ENCODE results near the gene ADD2. TPM values are rescaled to one million over a fixed set of nuclear protein-coding genes. Genes with fewer than 3 reads are reported as not detected.

ADD2 gene
- total RNA-seq, 2 donors from 2014 or later: 2.3 to 7.6 TPM

DNA sequence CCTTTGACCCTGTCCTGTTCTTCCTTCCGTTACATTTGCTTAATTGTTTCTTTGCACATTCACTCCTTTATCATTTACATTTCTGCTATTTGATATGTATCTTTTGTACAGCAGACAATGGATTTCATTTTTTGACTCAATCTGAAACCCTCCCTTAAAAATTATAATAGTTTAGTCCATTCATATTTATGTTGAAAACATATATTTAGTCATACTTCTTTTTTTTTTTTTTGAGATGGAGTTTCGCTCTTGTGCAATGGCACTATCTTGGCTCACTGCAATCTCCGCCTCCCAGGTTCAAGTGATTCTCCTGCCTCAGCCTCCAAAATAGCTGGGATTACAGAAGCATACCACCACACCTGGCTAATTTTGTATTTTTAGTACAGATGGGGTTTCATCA, 119.0 kb downstream of the ADD2 start:
- Histone ChIP-seq H3K9me3 (no peaks in the 10 kb centered on the region), H3K27ac (no peak overlapping the region), H3K36me3 (replicated peaks in 1 of 2; ENCODE audit: insufficient read depth in 1 of 2, low read depth in 2 of 2) (no peaks in the 10 kb centered on the region), H3K27me3 (no peaks in the 10 kb centered on the region), H3K4me1 (no peaks in the 10 kb centered on the region), H3K4me3 (no peak overlapping the region)
- no peak for TF ChIP-seq POLR2A (IDR thresholded peaks at IDR 0.05)
- TF ChIP-seq, protein P1, sequence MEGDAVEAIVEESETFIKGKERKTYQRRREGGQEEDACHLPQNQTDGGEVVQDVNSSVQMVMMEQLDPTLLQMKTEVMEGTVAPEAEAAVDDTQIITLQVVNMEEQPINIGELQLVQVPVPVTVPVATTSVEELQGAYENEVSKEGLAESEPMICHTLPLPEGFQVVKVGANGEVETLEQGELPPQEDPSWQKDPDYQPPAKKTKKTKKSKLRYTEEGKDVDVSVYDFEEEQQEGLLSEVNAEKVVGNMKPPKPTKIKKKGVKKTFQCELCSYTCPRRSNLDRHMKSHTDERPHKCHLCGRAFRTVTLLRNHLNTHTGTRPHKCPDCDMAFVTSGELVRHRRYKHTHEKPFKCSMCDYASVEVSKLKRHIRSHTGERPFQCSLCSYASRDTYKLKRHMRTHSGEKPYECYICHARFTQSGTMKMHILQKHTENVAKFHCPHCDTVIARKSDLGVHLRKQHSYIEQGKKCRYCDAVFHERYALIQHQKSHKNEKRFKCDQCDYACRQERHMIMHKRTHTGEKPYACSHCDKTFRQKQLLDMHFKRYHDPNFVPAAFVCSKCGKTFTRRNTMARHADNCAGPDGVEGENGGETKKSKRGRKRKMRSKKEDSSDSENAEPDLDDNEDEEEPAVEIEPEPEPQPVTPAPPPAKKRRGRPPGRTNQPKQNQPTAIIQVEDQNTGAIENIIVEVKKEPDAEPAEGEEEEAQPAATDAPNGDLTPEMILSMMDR (IDR thresholded peaks at IDR 0.05): no peak
- ATAC-seq: no peak
- DNase-seq: no peak
- 80 to 92% methylated on average over 3 of the region's 3 CpGs for WGBS, 2 donors
- intact Hi-C loops (cut with DNase I): no loop called here

GRCh38 chr2:70647873-70648481, 120.0 kb downstream of the ADD2 start:
- Histone ChIP-seq H3K36me3 (replicated peaks in 1 of 2; ENCODE audit: insufficient read depth in 1 of 2, low read depth in 2 of 2) (no peaks in the 10 kb centered on the region), H3K27ac (no peak overlapping the region), H3K9me3 (no peaks in the 10 kb centered on the region), H3K4me3 (no peak overlapping the region), H3K4me1 (no peaks in the 10 kb centered on the region), H3K27me3 (no peaks in the 10 kb centered on the region)
- TF ChIP-seq POLR2A (IDR thresholded peaks at IDR 0.05): no peak
- TF ChIP-seq, protein P1 (IDR thresholded peaks at IDR 0.05): peak; percentile 67 to 99 (median 97)
- WGBS, 2 donors: 1 to 2% methylated on average over 9 of the region's 9 CpGs
- intact Hi-C loops (cut with DNase I): no loop called here
- DNase-seq (peak; percentile 67 to 81 (median 76)), ATAC-seq (peak; percentile 85)

DNA sequence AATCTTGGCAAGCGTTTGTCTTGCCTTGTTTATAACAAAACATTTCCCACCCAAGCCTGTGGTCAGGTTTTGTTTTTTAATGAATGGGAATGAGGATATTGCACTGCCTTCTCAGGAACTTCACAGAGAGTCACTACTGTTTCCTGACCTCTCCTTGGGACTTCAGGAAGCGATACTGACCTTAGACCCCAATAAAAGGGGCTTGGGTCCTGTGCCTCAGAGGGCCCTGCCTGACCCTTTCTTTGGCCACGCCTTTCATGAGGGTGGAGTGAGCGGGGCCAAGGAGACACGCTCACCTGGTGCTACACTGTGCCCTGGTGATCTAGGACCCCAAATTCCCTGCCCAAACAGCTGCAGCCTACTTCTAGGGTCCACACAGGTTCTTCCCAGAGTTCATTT, 121.6 kb downstream of the ADD2 start:
- H3K4me3 ChIP-seq: no peak overlapping the region
- H3K36me3 ChIP-seq (replicated peaks in 1 of 2; ENCODE audit: insufficient read depth in 1 of 2, low read depth in 2 of 2): no peaks in the 10 kb centered on the region
- H3K27me3 ChIP-seq: no peaks in the 10 kb centered on the region
- no peak overlapping the region for H3K27ac ChIP-seq
- no peaks in the 10 kb centered on the region for H3K4me1 ChIP-seq
- intact Hi-C loops (cut with DNase I): no loop called here
- DNase-seq (no peak), ATAC-seq (no peak)
- H3K9me3 ChIP-seq: no peaks in the 10 kb centered on the region
- TF ChIP-seq, protein P1 (IDR thresholded peaks at IDR 0.05): no peak
- TF ChIP-seq POLR2A (IDR thresholded peaks at IDR 0.05): no peak
- WGBS, 2 donors: 48 to 72% methylated on average over 5 of the region's 5 CpGs

GRCh38 chr2:70645733-70646419, 122.1 kb downstream of the ADD2 start:
- Histone ChIP-seq H3K27me3 (no peaks in the 10 kb centered on the region), H3K4me1 (no peaks in the 10 kb centered on the region), H3K27ac (no peak overlapping the region), H3K9me3 (no peaks in the 10 kb centered on the region), H3K36me3 (replicated peaks in 1 of 2; ENCODE audit: insufficient read depth in 1 of 2, low read depth in 2 of 2) (no peaks in the 10 kb centered on the region), H3K4me3 (no peak overlapping the region)
- 52 to 58% methylated on average over 10 of the region's 10 CpGs for WGBS, 2 donors
- TF ChIP-seq POLR2A (IDR thresholded peaks at IDR 0.05): no peak
- TF ChIP-seq, protein P1 (IDR thresholded peaks at IDR 0.05): peak in 1 of 7 experiments; percentile 14
- no peak for DNase-seq
- intact Hi-C loops (cut with DNase I): no loop called here
- no peak for ATAC-seq
